GM19395 (cell line): ENCODE measurements around the gene ATF6B.

Experiments
- ATAC-seq: cut with Tn5 transposase; IDR thresholded peaks from one replicate; pipeline ENCODE4 v1.9.1; 2021; ENCODE audit warnings: mild to moderate bottlenecking, moderate library complexity; ENCODE audit not compliant: unreplicated experiment

The ATF6B gene

GRCh38 chr6:32132110-32132509, 4.1 kb upstream of the ATF6B start:
- ATAC-seq, result no peak

- ATAC-seq, result no peak
Observed at GRCh38 chr6:32131439-32131948, 3.4 kb upstream of the ATF6B start.

GRCh38 chr6:32129297-32130088, 1.4 kb upstream of the ATF6B start:
- ATAC-seq, result no peak

- no peak for ATAC-seq
Observed at GRCh38 chr6:32128751-32129296, 778 bp upstream of the ATF6B start.

GRCh38 chr6:32127409-32127716, 683 bp downstream of the ATF6B start:
- ATAC-seq, result no peak

GRCh38 chr6:32126880-32127279, 1.2 kb downstream of the ATF6B start:
- no peak for ATAC-seq

GRCh38 chr6:32123681-32124080, 4.4 kb downstream of the ATF6B start:
- ATAC-seq, result no peak

GRCh38 chr6:32120573-32121059, 7.4 kb downstream of the ATF6B start:
- no peak for ATAC-seq

- ATAC-seq, result no peak
Observed at GRCh38 chr6:32118782-32119628, 9.0 kb downstream of the ATF6B start.

GRCh38 chr6:32117461-32117860, 10.6 kb downstream of the ATF6B start:
- no peak for ATAC-seq

- no peak for ATAC-seq
Observed at GRCh38 chr6:32116674-32117073, 11.4 kb downstream of the ATF6B start.

- no peak for ATAC-seq
Observed at GRCh38 chr6:32115623-32116022, 12.4 kb downstream of the ATF6B start.

GRCh38 chr6:32114796-32115195, 13.2 kb downstream of the ATF6B start:
- no peak for ATAC-seq

GRCh38 chr6:32113386-32114352, 14.4 kb downstream of the ATF6B start:
- no peak for ATAC-seq

GRCh38 chr6:32112431-32112980, 15.5 kb downstream of the ATF6B start:
- ATAC-seq, result no peak

GRCh38 chr6:32111424-32112066, 16.5 kb downstream of the ATF6B start:
- ATAC-seq, result no peak

- ATAC-seq, result no peak
Observed at GRCh38 chr6:32110632-32111031, 17.4 kb downstream of the ATF6B start.

- ATAC-seq, result no peak
Observed at GRCh38 chr6:32109765-32110160, 18.3 kb downstream of the ATF6B start.

- no peak for ATAC-seq
Observed at GRCh38 chr6:32109114-32109764, 18.8 kb downstream of the ATF6B start, which contains the start of gene TNXB. TSS of gene TNXB (minus strand) at chr6:32109338. CDS start at chr6:32098198, 11,140 bp downstream.
